ENCODE measurements around the gene CNOT11. TPM values are rescaled to one million over a fixed set of nuclear protein-coding genes. Genes with fewer than 3 reads are reported as not detected.

The CNOT11 gene
- polyA plus RNA-seq, 6 donors from 2014 or later = 41.2 to 51.9 (median 45.8) TPM

GRCh38 chr2:101270700-101271259 is 18.1 kb downstream of the CNOT11 start:
- ATAC-seq (ENCODE audit: low read depth in 2 of 2) (no peak), DNase-seq (no peak)
- Mint-ChIP-seq H3K4me3 (peak overlapping the region in 1 of 8 donors; percentile 27), H3K36me3 (peaks cover 4 to 7% of the 10 kb centered on the region in 2 donors), H3K9me3 (no peaks in the 10 kb centered on the region), H3K27ac (peak overlapping the region in 4 of 6 donors; percentile 15 to 85 (median 70)), H3K4me1 (peaks cover 0 to 4% (median 0%) of the 10 kb centered on the region in 3 donors), H3K27me3 (no peaks in the 10 kb centered on the region)

GRCh38 chr2:101272045-101272784 is 19.5 kb downstream of the CNOT11 start:
- Mint-ChIP-seq H3K9me3 (no peaks in the 10 kb centered on the region), H3K27ac (peak overlapping the region in 2 of 6 donors; percentile 11 to 51), H3K4me1 (peaks cover 0 to 4% (median 0%) of the 10 kb centered on the region in 3 donors), H3K36me3 (no peaks in the 10 kb centered on the region), H3K27me3 (no peaks in the 10 kb centered on the region), H3K4me3 (no peak overlapping the region)
- DNase-seq (no peak), ATAC-seq (ENCODE audit: low read depth in 2 of 2) (no peak)

DNA sequence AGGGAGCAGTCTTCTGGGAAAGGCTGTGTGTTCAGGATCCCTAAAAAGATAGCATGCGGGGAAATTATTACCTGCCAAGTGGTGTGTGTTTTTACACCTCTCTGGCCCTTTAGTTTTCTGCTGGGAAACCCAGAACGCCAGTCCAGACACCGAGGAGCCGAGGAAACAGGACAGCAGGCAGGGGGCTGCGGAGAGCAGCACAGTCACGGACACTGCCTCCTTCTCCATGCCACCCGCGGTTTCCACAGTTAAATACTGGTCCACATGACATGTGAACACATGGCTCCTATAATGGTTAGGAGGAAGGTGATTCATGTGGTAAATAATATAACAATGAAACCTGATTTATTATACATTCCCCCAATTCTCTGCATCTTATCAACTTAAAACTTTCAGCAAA is 20.4 kb downstream of the CNOT11 start:
- Mint-ChIP-seq H3K4me1 (peaks cover 0 to 5% (median under 1%) of the 10 kb centered on the region in 3 donors), H3K36me3 (no peaks in the 10 kb centered on the region), H3K9me3 (no peaks in the 10 kb centered on the region), H3K27me3 (no peaks in the 10 kb centered on the region), H3K27ac (peak overlapping the region in 1 of 6 donors; percentile 52), H3K4me3 (no peak overlapping the region)
- ATAC-seq (ENCODE audit: low read depth in 2 of 2) (no peak), DNase-seq (no peak)

DNA sequence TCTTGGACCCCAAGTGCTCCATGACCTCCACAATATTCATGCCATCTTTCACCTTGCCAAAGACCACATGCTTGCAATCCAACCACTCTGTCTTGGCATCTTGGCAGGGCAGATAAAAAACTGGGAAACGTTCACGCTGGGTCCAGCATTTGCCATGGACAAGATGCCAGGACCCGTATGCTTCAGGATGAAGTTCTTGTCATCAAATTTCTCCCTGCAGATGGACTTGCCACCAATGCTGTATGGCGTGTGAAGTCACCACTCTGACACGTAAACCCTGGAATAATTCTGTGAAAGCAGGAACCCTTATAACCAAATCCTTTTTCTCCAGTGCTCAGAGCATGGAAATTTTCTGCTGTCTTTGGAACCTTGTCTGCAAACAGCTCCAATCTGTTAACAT is 21.5 kb downstream of the CNOT11 start:
- DNase-seq (no peak), ATAC-seq (ENCODE audit: low read depth in 2 of 2) (no peak)
- no peaks in the 10 kb centered on the region for H3K9me3 Mint-ChIP-seq
- no peak overlapping the region for H3K27ac Mint-ChIP-seq
- H3K4me3 Mint-ChIP-seq = no peak overlapping the region
- H3K4me1 Mint-ChIP-seq = peaks cover 0 to 9% (median 5%) of the 10 kb centered on the region in 3 donors
- H3K36me3 Mint-ChIP-seq = peaks cover 0 to 1% of the 10 kb centered on the region in 2 donors
- H3K27me3 Mint-ChIP-seq = no peaks in the 10 kb centered on the region

- ATAC-seq (ENCODE audit: low read depth in 2 of 2) = no peak
- Mint-ChIP-seq H3K4me1 (peaks cover 0 to 9% (median 5%) of the 10 kb centered on the region in 3 donors), H3K36me3 (peaks cover 14 to 18% of the 10 kb centered on the region in 2 donors), H3K27me3 (no peaks in the 10 kb centered on the region), H3K27ac (no peak overlapping the region), H3K4me3 (no peak overlapping the region), H3K9me3 (no peaks in the 10 kb centered on the region)
- DNase-seq = no peak
Observed at GRCh38 chr2:101277111-101277510, 24.4 kb downstream of the CNOT11 start.

- no peaks in the 10 kb centered on the region for H3K9me3 Mint-ChIP-seq
- no peak overlapping the region for H3K4me3 Mint-ChIP-seq
- H3K36me3 Mint-ChIP-seq = peaks cover 26 to 29% of the 10 kb centered on the region in 2 donors
- DNase-seq = no peak
- no peak for ATAC-seq (ENCODE audit: low read depth in 2 of 2)
- peak overlapping the region in 1 of 6 donors; percentile 16 for H3K27ac Mint-ChIP-seq
- peaks cover 5 to 15% (median 7%) of the 10 kb centered on the region in 3 donors for H3K4me1 Mint-ChIP-seq
- no peaks in the 10 kb centered on the region for H3K27me3 Mint-ChIP-seq
Observed at GRCh38 chr2:101278925-101279324, 26.2 kb downstream of the CNOT11 start.

GRCh38 chr2:101281482-101281881 is 28.8 kb downstream of the CNOT11 start:
- ATAC-seq (ENCODE audit: low read depth in 2 of 2) (no peak), DNase-seq (no peak)
- Mint-ChIP-seq H3K4me3 (no peak overlapping the region), H3K9me3 (no peaks in the 10 kb centered on the region), H3K27me3 (no peaks in the 10 kb centered on the region), H3K27ac (no peak overlapping the region), H3K4me1 (peaks cover 5 to 15% (median 7%) of the 10 kb centered on the region in 3 donors), H3K36me3 (peaks cover 26 to 40% of the 10 kb centered on the region in 2 donors)

- DNase-seq = no peak
- Mint-ChIP-seq H3K4me3 (no peak overlapping the region), H3K27ac (peak overlapping the region in 4 of 6 donors; percentile 1 to 52 (median 47)), H3K9me3 (no peaks in the 10 kb centered on the region), H3K4me1 (peaks cover 5 to 11% (median 7%) of the 10 kb centered on the region in 3 donors), H3K27me3 (no peaks in the 10 kb centered on the region), H3K36me3 (peaks cover 26 to 40% of the 10 kb centered on the region in 2 donors)
- ATAC-seq (ENCODE audit: low read depth in 2 of 2) = no peak
Observed at GRCh38 chr2:101282980-101283379, 30.3 kb downstream of the CNOT11 start.

DNA sequence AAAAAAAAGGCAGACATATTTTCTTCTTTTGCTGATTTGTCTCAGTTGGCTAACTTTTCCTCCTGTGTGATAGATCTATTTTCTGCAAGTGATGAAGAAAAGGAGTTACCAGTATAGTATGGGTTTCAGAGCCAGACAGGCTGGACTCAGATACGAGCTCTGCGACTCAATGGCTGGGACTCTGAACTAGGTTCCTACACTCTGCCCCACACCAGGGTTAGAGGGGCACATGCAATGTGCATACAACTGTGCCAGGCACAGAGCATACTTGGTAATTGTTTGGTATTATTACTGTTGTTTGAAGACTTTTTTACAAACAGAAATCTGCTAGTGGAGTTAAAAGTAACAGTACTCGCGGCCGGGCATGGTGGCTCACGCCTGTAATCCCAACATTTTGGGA is 34.0 kb downstream of the CNOT11 start:
- Mint-ChIP-seq H3K27ac (no peak overlapping the region), H3K27me3 (no peaks in the 10 kb centered on the region), H3K9me3 (no peaks in the 10 kb centered on the region), H3K36me3 (peaks cover 16 to 27% of the 10 kb centered on the region in 2 donors), H3K4me3 (no peak overlapping the region), H3K4me1 (peaks cover 0 to 7% (median 6%) of the 10 kb centered on the region in 3 donors)
- no peak for DNase-seq
- ATAC-seq (ENCODE audit: low read depth in 2 of 2) = no peak

DNA sequence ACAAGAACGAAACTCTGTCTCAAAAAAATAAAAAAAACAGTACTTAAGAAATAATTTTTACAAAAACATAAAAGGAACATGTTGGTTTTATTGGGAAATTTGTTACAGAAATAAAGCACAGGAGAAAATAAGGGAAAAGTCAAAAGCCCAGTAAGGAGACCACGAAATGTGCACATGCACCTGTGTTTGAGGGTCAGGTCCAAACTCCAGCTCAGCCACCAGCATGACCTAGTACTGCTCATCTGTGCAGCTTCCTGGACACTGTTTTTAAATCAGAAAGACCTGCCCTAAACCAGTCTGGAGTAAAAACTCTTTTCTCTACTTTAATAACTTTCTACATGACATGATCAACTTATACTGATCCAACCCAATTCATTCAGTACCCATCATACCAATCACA is 34.6 kb downstream of the CNOT11 start:
- DNase-seq (no peak), ATAC-seq (ENCODE audit: low read depth in 2 of 2) (no peak)
- Mint-ChIP-seq H3K9me3 (no peaks in the 10 kb centered on the region), H3K4me1 (peaks cover 0 to 7% (median 6%) of the 10 kb centered on the region in 3 donors), H3K4me3 (no peak overlapping the region), H3K27me3 (no peaks in the 10 kb centered on the region), H3K27ac (no peak overlapping the region), H3K36me3 (peaks cover 11 to 21% of the 10 kb centered on the region in 2 donors)

DNA sequence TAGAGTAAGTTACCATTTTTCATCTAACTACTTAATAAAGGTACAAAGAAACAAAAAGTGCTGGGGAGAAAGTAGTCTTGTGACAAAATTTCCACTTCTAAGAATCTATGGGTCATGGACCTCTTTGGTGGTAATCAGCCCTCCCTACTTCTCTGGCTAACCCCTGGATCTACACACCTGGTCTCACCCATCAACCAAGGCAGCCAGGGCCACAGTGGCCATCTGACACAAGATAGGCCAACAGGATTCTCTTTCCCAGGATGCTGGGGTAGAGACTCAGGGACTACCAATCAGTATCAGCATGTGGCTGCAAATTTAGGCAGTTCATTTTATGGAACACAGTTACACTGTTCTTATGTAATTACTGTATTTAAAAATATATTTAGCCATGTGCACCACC is 38.0 kb downstream of the CNOT11 start:
- Mint-ChIP-seq H3K4me1 (peaks cover 0 to under 1% (median 0%) of the 10 kb centered on the region in 3 donors), H3K9me3 (no peaks in the 10 kb centered on the region), H3K4me3 (no peak overlapping the region), H3K27me3 (no peaks in the 10 kb centered on the region), H3K36me3 (peaks cover 0 to 7% of the 10 kb centered on the region in 2 donors), H3K27ac (peak overlapping the region in 1 of 6 donors; percentile 87)
- no peak for DNase-seq
- no peak for ATAC-seq (ENCODE audit: low read depth in 2 of 2)

GRCh38 chr2:101291973-101292372 is 39.3 kb downstream of the CNOT11 start:
- Mint-ChIP-seq H3K36me3 (peaks cover 0 to 6% of the 10 kb centered on the region in 2 donors), H3K4me1 (peaks cover 5 to 9% (median 6%) of the 10 kb centered on the region in 3 donors), H3K27ac (no peak overlapping the region), H3K27me3 (no peaks in the 10 kb centered on the region), H3K9me3 (no peaks in the 10 kb centered on the region), H3K4me3 (no peak overlapping the region)
- ATAC-seq (ENCODE audit: low read depth in 2 of 2) = no peak
- no peak for DNase-seq

DNA sequence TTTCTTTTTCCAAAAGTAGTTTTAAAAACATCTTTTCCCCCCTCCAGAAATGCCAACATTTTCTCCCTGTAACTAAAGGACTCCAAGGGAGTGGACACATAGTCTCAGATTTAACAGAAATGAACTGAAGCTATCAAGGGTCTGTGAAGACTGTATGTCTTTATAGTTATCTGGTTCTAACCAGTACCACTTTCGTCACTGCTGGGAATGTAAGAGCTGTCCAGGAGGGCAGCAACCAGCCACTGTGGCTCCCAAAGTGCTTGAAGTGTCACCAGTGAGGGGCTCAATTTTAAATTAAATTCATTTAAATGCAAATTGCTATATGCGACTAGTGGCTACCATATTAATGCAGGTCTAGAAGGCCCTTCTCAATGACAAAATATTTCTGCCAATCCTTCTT is 40.9 kb downstream of the CNOT11 start:
- no peak for ATAC-seq (ENCODE audit: low read depth in 2 of 2)
- H3K27me3 Mint-ChIP-seq = no peaks in the 10 kb centered on the region
- DNase-seq = no peak
- no peaks in the 10 kb centered on the region for H3K9me3 Mint-ChIP-seq
- peaks cover 0 to 6% of the 10 kb centered on the region in 2 donors for H3K36me3 Mint-ChIP-seq
- no peak overlapping the region for H3K27ac Mint-ChIP-seq
- peaks cover 7 to 22% (median 11%) of the 10 kb centered on the region in 3 donors for H3K4me1 Mint-ChIP-seq
- no peak overlapping the region for H3K4me3 Mint-ChIP-seq

GRCh38 chr2:101294861-101295260 is 42.2 kb downstream of the CNOT11 start:
- no peaks in the 10 kb centered on the region for H3K27me3 Mint-ChIP-seq
- peaks cover 15 to 33% (median 18%) of the 10 kb centered on the region in 3 donors for H3K4me1 Mint-ChIP-seq
- peaks cover 0 to 9% of the 10 kb centered on the region in 2 donors for H3K36me3 Mint-ChIP-seq
- ATAC-seq (ENCODE audit: low read depth in 2 of 2) (no peak), DNase-seq (no peak)
- H3K27ac Mint-ChIP-seq = no peak overlapping the region
- H3K4me3 Mint-ChIP-seq = no peak overlapping the region
- H3K9me3 Mint-ChIP-seq = no peaks in the 10 kb centered on the region
